IgD-negative memory B cell (primary cell): Measurements from ENCODE around the gene VASP. TPM values are rescaled to one million over a fixed set of nuclear protein-coding genes. Genes with fewer than 3 reads are reported as not detected.
A peak's percentile ranks its signal among the peaks of the same experiment; 100 is the strongest.

Experiments used
- H3K27ac Mint-ChIP-seq, 3 donors: one replicate each; pipeline ENCODE4 v1.8.0; 2020 to 2022; ENCODE audit warnings: mild to moderate bottlenecking in 3 of 3, mixed read lengths in 3 of 3, moderate library complexity in 1 of 3
- H3K27me3 Mint-ChIP-seq: one replicate; pipeline ENCODE4 v1.8.0; 2021; ENCODE audit warnings: mixed read lengths
- H3K36me3 Mint-ChIP-seq: one replicate; pipeline ENCODE4 v1.8.0; 2020; ENCODE audit warnings: mild to moderate bottlenecking, mixed read lengths
- H3K4me1 Mint-ChIP-seq, 3 donors: one replicate each; pipeline ENCODE4 v1.8.0; 2020 to 2022; ENCODE audit warnings: mixed read lengths in 3 of 3, mild to moderate bottlenecking in 1 of 3
- H3K4me3 Mint-ChIP-seq, 4 donors: one replicate each; pipeline ENCODE4 v1.8.0; 2020 to 2022; ENCODE audit warnings: mild to moderate bottlenecking in 4 of 4, mixed read lengths in 4 of 4, moderate library complexity in 3 of 4
- H3K9me3 Mint-ChIP-seq, 3 donors: one replicate each; pipeline ENCODE4 v1.8.0; 2020 to 2021; ENCODE audit warnings: mixed read lengths in 3 of 3, mild to moderate bottlenecking in 1 of 3
- polyA plus RNA-seq: library from polyadenylated mRNA; unstranded; fragments of 300-500 nt; fragmentation: Illumina TruSeq; gene quantifications from one replicate; pipeline ENCODE4 v1.2.3, GENCODE V29; 2021

The VASP gene
- polyA plus RNA-seq, 1 donor from 2014 or later: 111 TPM

DNA sequence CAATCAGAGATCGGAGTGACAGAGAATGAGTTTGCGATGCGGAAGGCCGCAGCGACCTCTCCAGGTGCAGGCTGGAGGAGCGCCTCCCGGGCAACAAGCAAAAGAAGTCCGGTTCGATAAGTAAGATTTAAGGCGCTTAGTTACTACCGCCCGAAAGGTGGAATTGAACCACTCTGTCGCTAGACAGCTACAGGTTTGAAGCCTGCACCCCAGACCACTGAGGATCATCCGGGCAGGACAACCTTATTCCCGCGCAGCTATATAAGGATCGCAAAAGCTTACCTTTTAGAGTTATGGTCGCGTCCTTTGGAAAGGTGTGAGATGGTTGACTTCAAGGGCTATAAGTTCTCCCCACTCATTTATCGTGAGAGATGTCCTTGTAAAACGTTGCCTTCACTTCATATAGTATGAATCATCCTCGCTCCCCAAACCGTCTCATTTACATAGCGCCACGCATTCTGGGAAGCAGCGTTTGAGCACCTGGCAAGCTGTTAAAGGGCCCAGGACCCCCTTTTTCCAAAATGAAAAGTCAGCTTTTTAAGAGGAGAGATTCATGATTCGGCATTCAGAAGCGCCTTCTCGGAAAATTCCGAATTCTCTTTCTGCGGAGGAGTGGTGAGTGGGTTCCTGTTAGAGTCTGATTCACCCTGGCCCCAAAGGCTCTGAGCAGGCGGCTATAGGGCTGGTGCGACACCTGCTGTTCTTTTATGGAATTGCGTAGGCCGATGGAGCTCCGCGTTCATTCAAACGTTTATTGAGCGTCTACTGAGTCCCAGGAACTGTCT, 28.6 kb upstream of the VASP start:
- peak overlapping the region; percentile 99 to 100 (median 99) for H3K27ac Mint-ChIP-seq
- peaks cover 16% of the 10 kb centered on the region for H3K27me3 Mint-ChIP-seq
- no peaks in the 10 kb centered on the region for H3K36me3 Mint-ChIP-seq
- H3K4me1 Mint-ChIP-seq: peaks cover 10 to 27% (median 18%) of the 10 kb centered on the region in 3 donors
- H3K9me3 Mint-ChIP-seq: peaks cover 0 to 2% (median 0%) of the 10 kb centered on the region in 3 donors
- H3K4me3 Mint-ChIP-seq: peak overlapping the region; percentile 86 to 96 (median 95)

DNA sequence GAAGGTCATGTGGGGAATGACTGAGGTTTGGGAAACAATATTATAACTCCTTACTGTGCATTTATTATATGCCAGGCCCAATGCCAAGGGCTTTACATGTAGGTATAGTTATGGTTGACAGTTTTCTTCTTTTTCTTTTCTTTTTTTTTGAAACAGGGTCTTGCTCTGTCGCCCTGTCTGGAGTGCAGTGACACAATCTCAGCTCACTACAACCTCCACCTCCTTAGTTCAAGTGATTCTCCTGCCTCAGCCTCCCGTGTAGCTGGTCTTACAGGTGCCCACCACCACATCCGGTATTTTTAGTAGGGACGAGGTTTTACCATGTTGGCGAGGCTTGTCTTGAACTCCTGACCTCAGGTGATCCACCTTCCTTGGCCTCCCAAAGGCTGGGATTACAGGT, 24.2 kb upstream of the VASP start:
- Mint-ChIP-seq H3K9me3 (no peaks in the 10 kb centered on the region), H3K27me3 (no peaks in the 10 kb centered on the region), H3K27ac (no peak overlapping the region), H3K4me3 (no peak overlapping the region), H3K4me1 (peaks cover 14 to 18% (median 16%) of the 10 kb centered on the region in 3 donors), H3K36me3 (no peaks in the 10 kb centered on the region)

DNA sequence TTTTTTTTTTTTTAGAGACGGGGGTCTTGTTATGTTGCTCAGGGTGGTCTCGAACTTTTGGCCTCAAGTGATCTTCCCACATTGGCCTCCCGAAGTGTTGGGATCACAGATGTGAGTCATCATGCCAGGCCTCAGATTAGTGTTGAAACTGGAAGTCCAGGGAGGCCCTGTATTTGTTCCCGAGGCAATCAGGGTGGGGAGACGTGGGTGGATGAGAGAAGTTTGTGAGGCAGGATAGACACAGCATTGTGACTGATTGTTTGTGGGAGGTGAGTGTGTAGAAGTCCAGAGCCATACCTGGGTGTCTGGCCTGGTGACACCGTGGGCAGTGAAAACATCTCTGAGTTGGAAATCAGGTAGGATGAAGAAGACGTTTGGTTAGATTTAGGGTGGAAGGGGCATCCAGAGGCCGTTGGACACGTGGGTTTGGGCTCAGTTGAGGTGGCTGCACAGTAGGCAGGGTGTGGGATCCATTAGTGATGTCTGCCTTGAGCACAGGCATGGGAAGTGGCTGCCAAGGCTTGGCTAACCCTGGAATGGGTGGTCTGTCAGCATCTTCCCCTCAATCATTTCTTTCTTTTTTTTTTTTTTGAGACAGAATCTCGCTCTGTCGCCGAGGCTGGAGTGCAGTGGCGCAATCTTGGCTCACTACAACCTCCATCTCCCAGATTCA, 22.9 kb upstream of the VASP start:
- H3K36me3 Mint-ChIP-seq: no peaks in the 10 kb centered on the region
- H3K27ac Mint-ChIP-seq: no peak overlapping the region

DNA sequence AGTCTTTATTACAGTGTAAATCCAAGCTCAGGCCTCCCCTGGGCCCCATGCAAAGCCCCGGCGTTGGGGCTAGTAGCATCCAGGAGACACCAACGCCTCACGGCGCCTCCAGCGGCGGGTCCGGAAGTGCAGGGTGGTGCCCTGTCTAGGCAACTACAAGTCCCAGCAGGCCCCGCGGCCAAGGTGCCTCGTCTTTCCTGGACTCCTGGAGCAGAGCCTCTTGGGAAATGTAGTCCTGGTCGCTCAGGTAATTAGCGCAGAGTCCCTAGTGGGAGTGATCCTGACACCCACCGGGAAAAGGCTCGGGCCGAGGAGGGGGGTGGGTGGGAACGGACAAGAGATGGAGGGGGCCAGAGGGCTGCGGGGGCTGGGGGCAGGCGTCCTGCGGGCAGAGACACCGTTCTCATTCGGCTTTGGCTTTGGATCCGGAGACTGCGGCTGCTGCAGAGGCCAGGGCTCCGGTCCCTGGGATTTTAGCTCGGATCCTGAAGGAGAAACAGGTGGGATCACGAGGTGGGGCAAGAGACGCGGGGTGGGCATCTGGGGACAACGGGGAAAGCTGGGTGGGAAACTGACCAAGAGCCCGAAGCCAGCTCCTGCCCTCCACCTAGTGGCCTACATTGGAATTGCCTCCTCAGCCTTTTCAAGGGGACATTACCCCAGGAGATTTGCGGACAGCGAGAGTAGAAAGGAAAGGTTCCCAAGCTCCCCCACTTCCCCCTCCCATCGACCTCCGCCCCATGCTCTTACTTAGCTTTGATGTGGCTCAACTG, 21.8 kb upstream of the VASP start:
- Mint-ChIP-seq H3K9me3 (no peaks in the 10 kb centered on the region), H3K36me3 (no peaks in the 10 kb centered on the region), H3K4me1 (peaks cover 3 to 9% (median 9%) of the 10 kb centered on the region in 3 donors), H3K4me3 (peak overlapping the region; percentile 85 to 98 (median 94)), H3K27me3 (peaks cover 3% of the 10 kb centered on the region), H3K27ac (peak overlapping the region; percentile 76 to 80 (median 78))

More for the DNA sequence above, 22.9 kb upstream of the VASP start:
- H3K4me1 Mint-ChIP-seq: peaks cover 3 to 11% (median 9%) of the 10 kb centered on the region in 3 donors
- H3K27me3 Mint-ChIP-seq: peaks cover 3% of the 10 kb centered on the region
- no peaks in the 10 kb centered on the region for H3K9me3 Mint-ChIP-seq
- peak overlapping the region in 1 of 4 donors; percentile 54 for H3K4me3 Mint-ChIP-seq

DNA sequence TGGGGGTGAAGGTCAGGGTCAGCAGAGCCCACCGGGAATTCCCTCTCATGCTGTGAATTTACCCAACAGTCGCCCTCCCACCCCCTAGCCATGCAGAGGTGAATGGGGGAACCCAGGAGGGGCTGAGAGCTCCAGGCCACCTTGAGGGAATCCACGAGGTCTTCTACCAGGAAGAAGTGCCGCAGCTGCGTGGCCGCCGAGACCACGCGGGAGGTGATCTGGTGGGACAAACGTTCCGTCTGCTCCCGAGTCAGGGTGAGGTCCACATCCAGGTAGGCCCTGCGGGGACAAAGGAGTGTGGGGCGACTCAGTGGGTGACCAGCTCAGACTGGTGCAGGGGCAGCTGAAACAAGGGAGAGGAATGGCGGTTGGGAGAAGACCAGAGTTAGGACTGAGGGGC, 18.6 kb upstream of the VASP start:
- Mint-ChIP-seq H3K27me3 (peaks cover 14% of the 10 kb centered on the region), H3K4me1 (peaks cover 9 to 16% (median 16%) of the 10 kb centered on the region in 3 donors), H3K9me3 (no peaks in the 10 kb centered on the region), H3K27ac (peak overlapping the region in 1 of 3 donors; percentile 71), H3K4me3 (no peak overlapping the region), H3K36me3 (peaks cover 2% of the 10 kb centered on the region)

DNA sequence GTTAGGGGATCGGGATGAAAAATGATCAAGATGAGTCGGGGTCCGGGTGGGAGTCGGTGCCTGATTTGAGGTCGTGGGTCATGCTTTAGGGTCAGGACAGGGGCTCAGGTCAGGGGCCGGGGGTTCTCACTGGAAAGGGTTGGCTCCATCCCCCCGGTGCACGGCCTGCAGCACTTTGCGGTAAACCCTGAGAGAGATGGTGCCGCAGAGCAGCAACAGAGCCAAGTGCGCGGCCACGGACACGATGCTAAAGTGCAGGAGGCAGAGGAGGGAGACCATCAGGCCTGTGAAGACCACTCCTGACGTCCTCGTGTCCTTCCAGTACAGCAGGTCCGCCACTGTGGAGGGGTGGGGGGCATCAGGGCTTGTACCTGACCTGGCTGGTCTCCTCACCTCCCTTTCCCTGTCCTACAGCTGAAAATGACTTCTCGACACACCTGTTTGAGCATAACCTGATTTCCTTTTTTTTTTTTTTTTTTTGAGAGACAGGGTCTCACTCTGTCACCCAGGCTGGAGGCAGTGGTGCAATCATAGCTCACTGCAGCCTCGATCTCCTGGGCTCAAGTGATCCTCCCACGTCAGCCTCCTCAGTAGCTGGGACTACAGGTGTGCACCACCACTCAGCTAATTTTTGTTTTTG, 17.9 kb upstream of the VASP start:
- H3K27me3 Mint-ChIP-seq: peaks cover 14% of the 10 kb centered on the region
- H3K36me3 Mint-ChIP-seq: peaks cover 2% of the 10 kb centered on the region
- no peak overlapping the region for H3K27ac Mint-ChIP-seq
- no peak overlapping the region for H3K4me3 Mint-ChIP-seq
- no peaks in the 10 kb centered on the region for H3K9me3 Mint-ChIP-seq
- H3K4me1 Mint-ChIP-seq: peaks cover 10 to 15% (median 15%) of the 10 kb centered on the region in 3 donors

DNA sequence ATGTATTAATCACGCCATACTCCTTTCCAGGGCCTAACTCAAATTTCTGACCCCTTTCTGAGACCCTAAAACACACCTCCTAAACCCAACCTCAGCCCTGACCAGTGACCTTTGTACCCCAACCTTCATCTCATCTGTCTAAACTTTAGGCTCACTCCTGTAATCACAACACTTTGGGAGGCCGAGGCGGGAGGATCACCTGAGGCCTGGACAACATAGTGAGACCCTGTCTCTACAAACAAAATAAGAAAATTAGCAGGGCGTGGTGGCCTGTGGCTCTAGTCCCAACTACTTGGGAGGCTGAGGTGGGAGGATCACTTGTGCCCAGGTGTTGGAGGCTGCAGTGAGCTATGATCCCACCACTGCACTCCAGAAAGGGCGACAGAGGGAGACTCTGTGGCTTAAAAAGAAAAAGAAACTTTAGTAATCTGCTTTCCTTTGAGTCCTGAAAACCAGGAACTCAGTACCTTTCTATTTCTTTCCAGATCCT, 15.1 kb upstream of the VASP start:
- peaks cover 24% of the 10 kb centered on the region for H3K27me3 Mint-ChIP-seq
- peak overlapping the region in 2 of 3 donors; percentile 16 to 64 for H3K27ac Mint-ChIP-seq
- peaks cover 2% of the 10 kb centered on the region for H3K36me3 Mint-ChIP-seq
- H3K4me1 Mint-ChIP-seq: peaks cover 11 to 17% (median 15%) of the 10 kb centered on the region in 3 donors
- H3K4me3 Mint-ChIP-seq: peak overlapping the region in 1 of 4 donors; percentile 12
- H3K9me3 Mint-ChIP-seq: no peaks in the 10 kb centered on the region

DNA sequence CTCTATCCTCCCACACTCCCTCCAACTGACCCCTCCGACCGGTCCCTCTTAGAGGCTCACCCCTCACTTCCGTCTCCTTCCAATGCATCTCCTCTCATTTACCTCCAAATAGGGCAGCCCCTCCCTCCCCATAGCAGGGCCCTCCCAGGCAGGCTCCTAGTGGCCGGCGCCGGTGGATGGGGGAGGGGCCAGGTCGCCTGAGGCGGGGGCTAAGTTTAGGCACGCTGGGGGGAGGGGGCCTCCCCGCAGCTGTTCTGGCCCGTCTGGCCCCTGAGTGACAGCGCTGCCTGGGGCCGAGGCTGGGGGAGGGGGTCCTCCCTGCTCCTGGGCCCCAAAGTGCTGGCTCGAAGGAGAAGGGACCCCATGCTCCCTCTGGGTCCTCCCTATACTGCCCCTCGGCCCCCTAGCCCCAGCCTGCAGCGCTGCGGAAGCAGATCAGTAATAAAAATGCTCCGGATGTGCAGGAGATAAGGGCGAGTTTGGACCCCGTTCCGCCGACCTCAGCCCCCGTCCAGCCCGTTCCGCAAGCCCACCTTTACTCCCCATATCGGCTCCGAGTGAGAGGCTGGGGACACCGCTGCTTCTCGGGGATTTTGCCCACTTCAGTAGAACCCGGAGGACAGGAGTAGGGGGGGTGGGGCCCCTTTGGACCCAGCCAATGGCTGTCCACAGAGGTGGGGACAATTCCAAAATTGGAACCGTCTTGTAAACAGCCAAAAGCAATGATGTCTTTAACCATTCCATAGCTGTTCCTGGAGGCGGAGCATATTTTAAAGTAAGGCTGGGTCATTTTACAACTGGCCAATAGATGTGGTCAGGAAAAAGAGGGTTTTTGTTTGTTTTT, 14.4 kb upstream of the VASP start:
- H3K36me3 Mint-ChIP-seq: peaks cover 2% of the 10 kb centered on the region
- H3K4me1 Mint-ChIP-seq: peaks cover 12 to 21% (median 18%) of the 10 kb centered on the region in 3 donors
- H3K27ac Mint-ChIP-seq: peak overlapping the region in 1 of 3 donors; percentile 54
- peaks cover 24% of the 10 kb centered on the region for H3K27me3 Mint-ChIP-seq
- H3K9me3 Mint-ChIP-seq: no peaks in the 10 kb centered on the region
- H3K4me3 Mint-ChIP-seq: peak overlapping the region in 3 of 4 donors; percentile 30 to 73 (median 49)

DNA sequence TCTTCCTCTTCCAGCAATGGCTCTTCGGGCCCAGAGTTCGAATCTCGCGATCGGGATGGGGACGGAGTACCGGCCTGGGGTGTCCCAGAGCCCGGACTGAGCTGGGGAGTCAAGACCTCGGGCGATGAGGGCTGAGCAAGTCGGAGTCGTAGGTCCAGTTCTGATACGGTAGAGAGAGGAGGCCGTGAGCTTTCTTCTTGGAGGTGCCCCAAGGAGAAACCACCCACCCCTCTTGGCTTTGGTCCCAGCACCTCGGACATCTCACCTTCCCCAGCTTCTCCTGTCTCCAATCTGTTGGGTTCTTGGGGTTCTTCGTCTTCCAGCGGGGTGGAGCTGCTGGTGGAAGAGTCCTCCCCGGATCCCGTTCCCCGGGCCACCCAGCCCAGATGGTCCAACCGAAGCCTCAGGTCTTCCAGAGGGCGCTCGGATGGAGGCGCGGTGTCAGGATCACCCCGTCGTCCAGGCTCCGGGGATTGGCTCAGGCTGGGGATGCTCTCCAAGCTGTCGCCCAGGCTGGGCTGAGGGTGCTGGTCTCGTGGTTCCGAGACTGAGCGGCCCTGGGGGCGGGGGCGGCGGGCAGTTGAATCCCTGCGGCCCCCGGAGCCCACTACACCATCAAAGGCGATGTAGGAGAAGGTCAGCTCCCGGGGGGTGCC, 12.9 kb upstream of the VASP start:
- H3K9me3 Mint-ChIP-seq: no peaks in the 10 kb centered on the region
- peaks cover 2% of the 10 kb centered on the region for H3K36me3 Mint-ChIP-seq
- peak overlapping the region in 2 of 4 donors; percentile 60 to 73 for H3K4me3 Mint-ChIP-seq
- peak overlapping the region in 1 of 3 donors; percentile 54 for H3K27ac Mint-ChIP-seq
- peaks cover 21% of the 10 kb centered on the region for H3K27me3 Mint-ChIP-seq
- peaks cover 17 to 29% (median 26%) of the 10 kb centered on the region in 3 donors for H3K4me1 Mint-ChIP-seq

DNA sequence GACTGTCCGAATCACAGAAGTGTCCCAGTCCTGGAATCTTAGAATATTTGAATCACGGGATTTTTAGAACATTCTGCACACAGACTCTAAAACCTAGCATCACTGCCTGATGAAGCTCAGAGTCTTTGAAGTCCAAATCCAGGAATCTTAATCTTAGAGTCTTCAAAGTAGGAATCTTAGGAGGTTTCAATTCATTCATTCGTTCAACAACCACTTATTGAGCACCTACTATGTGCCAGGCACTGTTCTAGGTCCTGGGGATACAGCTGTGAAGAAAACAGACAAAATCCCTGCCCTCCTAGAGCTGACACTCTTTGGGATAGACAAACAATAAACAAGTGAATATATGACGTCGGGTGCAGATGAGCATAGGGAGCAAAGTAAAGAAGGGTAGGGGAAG, 12.1 kb upstream of the VASP start:
- peaks cover 23% of the 10 kb centered on the region for H3K27me3 Mint-ChIP-seq
- H3K27ac Mint-ChIP-seq: peak overlapping the region in 1 of 3 donors; percentile 55
- H3K4me1 Mint-ChIP-seq: peaks cover 17 to 31% (median 29%) of the 10 kb centered on the region in 3 donors
- peaks cover 2% of the 10 kb centered on the region for H3K36me3 Mint-ChIP-seq
- no peaks in the 10 kb centered on the region for H3K9me3 Mint-ChIP-seq
- H3K4me3 Mint-ChIP-seq: peak overlapping the region in 3 of 4 donors; percentile 56 to 81 (median 68)

DNA sequence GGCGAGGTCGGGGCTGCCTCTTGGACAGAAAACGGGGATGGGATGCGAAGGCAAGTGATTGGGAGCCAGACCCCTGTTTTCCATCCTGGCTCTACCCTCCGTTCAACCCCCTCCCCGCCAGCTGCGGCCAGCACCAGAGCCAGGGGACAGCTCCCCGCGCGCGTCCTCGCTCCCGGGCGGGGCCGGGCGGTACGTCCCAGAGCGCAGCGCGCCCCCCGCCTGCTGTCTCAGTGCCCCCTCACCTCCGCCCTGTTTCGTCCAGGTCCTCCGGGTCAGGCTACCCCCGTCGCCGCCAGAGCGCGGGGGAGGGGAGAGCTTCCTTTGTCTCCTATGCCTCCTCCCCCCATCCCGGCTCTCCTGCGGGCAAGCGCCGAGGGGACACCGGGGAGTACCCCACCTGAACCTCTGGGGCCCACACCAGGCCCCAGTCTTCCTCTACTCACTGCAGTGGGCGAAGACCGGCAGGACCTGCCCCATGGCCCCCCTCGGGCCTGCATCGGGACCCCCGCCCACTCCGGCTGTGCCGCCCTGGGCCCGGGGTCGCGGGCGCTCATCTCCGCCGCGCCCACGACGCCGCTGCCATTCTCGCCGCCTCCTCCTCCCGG, 10.8 kb upstream of the VASP start:
- Mint-ChIP-seq H3K27ac (peak overlapping the region in 2 of 3 donors; percentile 55 to 84), H3K4me1 (peaks cover 21 to 38% (median 33%) of the 10 kb centered on the region in 3 donors), H3K36me3 (peaks cover 2% of the 10 kb centered on the region), H3K9me3 (no peaks in the 10 kb centered on the region), H3K27me3 (peaks cover 23% of the 10 kb centered on the region), H3K4me3 (peak overlapping the region; percentile 62 to 81 (median 75))

DNA sequence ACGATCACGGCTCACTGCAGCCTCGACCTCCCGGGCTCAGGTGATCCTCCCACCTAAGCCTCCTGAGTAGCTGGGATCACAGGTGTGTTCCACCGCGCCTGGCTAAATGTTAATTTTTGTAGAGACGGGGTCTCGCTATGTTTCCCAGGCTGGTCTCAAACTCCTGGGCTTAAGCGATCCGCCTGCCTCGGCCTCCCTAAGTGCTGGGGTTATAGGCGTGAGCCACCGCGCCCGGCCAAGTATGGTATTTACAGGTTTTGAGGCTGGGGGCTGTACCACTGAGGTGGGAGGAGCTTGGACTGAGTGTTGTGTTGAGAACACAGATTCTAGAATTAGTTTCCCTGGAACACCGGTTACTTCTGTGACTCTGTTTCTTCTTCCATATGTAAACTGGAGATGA, 9.5 kb upstream of the VASP start:
- Mint-ChIP-seq H3K4me1 (peaks cover 32 to 43% (median 39%) of the 10 kb centered on the region in 3 donors), H3K27ac (peak overlapping the region in 2 of 3 donors; percentile 36 to 72), H3K36me3 (no peaks in the 10 kb centered on the region), H3K27me3 (peaks cover 18% of the 10 kb centered on the region), H3K4me3 (peak overlapping the region; percentile 62 to 90 (median 77)), H3K9me3 (no peaks in the 10 kb centered on the region)
